ENCODE data around the gene NEK7.

NEK7 gene

DNA sequence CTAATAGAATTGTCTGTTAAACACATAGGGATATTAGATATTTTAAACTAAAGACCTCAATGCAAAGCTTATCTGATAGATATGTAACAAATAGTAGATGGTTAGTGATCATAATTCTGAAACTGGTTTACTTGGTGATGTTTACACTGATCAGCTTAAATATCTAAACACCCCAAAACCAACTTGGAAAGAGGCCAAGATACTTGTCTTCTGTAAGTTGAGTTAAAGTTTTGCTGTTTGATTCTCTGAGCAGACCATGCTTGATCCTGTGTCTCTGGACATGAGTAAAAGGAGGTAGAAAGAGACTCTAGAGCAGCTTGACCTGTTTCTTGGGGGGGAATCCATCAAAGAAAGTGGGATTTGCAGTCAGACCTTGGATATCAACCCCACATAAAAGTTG is 107.5 kb downstream of the NEK7 start:
- no peak for DNase-seq

- DNase-seq, result no peak
These were observed 108.4 kb downstream of the NEK7 start for GRCh38 chr1:198265073-198265661.

GRCh38 chr1:198267056-198267455 is 110.3 kb downstream of the NEK7 start:
- no peak for DNase-seq

GRCh38 chr1:198267921-198268320 is 111.1 kb downstream of the NEK7 start:
- no peak for DNase-seq

DNA sequence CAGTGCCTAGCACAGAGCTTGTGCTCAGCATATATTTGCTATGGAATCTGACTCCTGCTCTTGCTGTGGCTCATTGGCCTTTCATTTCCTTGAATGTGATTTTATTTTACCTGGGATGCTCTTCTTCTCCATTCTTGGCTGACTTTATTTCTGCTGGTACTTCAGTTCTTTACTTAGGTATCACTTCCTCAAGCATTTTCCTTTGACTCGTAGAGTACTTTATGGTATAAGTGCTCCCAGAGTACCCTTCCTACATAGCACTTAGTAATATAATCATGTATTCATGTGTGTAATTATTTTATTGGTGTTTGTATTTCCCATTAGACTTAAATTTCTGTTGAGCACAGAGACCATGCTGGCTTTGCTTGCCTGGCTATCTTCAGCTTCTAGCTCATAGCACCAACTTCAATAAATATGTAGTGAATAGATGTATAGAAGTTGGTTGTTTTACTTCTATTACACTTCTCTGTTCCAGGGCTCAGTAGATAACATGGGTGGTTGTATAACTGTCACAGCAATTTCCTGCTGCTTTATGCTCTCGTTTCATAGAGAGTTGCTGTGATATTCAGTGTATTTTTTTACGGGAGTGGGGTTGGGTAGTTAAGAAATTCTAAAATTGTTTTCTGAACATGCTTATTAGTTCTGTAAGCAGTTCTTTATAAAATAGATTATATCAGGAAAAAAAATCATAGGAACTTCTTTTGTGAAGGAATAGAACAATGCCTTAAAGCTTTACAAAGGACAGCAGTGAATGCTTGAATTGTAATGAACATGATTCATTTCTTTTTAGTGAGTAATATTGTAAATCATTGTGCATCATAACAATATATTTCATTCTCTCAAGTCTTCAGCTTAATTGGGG is 112.2 kb downstream of the NEK7 start:
- DNase-seq, result no peak

- no peak for DNase-seq
These were observed 112.8 kb downstream of the NEK7 start for GRCh38 chr1:198269646-198269940.

GRCh38 chr1:198270273-198270828 is 113.6 kb downstream of the NEK7 start:
- no peak for DNase-seq

DNA sequence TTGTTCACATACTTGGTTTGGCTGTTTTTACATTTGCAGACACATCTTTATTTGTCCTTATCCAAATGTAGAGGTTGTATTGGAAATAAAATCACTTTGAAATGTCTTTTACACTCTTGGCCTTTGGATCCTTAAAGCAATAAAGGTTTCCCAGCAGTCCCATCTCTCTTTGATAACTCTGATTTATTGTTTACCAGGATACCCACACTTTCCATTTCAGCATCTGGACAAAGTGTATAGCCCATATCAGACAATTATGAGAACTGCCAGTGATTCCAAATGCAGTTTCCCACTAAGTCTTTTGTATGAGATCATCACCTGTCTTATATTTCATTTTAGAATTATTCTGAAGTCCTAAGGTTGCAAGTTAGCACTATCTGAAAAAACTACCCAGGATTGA is 114.7 kb downstream of the NEK7 start:
- no peak for DNase-seq

- DNase-seq, result no peak
These were observed 115.7 kb downstream of the NEK7 start for GRCh38 chr1:198272492-198272891.

DNA sequence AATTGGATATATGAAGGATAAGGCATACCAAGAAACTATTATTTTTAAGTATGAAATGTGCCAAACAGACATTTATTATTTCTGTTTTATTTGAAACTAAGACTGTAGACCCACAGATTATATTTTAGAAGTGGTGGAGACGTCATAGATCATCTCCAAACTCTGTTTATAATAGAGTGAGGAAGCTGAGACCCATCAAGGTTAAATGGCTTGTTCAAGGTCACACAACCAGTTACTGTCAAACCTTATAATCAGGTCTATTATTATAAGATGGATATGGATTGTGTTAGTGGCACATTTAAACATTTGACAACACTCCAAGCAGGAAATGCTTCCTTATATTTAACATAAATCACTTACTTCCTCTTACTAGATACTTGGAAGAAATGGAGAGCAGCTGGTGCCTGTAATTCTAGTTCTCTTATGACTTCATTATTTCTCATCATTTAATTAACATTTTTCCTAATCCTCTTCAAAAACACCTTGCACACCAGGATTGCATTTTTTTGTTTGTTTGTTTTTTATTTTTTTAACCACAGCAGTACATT is 117.0 kb downstream of the NEK7 start:
- DNase-seq, result no peak

DNA sequence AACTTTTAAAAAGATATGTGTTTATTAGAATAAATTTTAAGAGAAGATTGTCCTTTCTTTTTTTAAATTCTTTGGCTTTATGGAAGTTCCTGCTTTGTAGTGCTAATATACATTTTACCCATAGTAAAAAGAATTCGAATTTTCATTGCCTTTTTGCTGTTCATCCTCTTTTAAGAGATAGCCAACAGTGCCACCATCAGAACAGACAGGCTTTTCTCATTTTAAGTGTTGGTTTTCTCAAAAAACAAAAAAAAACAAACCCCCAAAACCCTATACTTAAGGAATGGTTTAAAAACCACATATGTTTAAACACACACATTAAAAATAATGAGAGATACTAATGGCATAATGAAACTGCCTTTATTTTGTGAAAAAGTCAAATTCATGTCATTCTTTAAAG is 118.8 kb downstream of the NEK7 start:
- DNase-seq, result no peak

DNA sequence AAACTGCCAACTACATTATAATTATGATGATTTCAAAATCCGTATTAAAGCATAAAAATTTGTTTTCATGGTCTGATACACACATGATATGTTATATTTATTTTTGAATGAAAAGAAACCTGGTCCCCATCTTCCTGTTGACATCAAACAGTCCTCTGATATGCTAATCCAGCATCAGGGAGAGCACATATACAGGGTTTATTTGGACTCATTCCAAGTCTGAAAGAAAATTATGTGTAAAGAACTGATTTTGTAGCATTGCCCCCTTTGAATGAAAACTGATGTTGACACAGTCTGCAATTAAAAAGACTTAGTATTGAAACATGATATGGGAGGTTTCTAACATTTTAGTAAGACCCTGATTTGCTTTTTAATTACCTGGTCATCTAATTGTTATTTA is 119.4 kb downstream of the NEK7 start:
- no peak for DNase-seq

DNA sequence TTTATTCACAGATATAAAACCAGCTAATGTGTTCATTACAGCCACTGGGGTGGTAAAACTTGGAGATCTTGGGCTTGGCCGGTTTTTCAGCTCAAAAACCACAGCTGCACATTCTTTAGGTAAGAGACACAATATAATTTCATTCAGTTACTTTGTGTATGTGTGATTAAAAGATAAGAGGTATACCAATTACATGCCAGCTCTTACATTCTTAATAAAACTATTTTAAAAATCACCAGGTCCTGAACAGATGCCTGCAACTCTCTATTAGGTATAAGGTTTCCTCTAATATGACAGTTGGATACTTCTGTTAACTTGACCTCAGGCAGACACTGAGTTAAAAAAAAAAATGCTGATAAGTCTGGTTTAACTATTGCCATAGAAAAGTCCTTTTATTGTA is 122.1 kb downstream of the NEK7 start:
- DNase-seq, result no peak

DNA sequence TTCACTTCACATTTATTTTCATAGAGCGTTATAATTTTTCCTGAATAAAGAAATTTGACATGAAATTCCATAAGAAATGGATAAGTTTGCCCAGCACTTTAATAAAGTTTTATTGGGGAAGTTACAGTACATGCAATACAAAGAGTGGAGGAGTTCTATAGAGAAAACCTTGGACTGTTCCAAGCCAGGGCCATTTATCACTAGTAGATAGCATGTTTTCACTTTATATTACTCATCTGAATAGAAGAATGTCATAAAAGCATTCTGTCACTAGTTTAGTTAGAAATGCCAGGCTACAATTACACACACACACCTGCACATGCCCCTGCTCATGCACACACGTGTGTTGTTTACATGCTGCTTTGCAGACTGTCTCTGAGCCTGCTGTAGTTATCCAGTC is 123.3 kb downstream of the NEK7 start:
- no peak for DNase-seq

- no peak for DNase-seq
These were observed 125.1 kb downstream of the NEK7 start for GRCh38 chr1:198281911-198282310.

DNA sequence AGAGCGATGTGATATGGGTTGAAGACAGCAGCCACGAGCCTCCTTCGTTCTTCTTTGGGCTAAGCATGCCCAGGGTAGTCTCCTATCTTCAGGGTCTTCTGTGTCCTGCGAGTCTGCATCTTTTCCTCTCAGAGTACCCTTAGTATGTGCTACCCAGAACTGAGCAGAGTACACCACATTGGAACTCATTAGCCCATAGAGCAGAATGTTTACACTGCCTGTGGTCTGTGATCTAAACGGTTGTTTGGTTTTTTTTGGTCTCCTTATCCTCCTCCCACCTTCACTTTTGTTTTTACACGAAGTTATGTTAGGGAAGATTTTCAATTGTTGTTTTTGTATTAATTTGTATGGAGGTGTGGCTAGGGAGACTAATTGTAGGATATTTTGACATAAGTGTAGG is 126.4 kb downstream of the NEK7 start:
- DNase-seq, result no peak

DNA sequence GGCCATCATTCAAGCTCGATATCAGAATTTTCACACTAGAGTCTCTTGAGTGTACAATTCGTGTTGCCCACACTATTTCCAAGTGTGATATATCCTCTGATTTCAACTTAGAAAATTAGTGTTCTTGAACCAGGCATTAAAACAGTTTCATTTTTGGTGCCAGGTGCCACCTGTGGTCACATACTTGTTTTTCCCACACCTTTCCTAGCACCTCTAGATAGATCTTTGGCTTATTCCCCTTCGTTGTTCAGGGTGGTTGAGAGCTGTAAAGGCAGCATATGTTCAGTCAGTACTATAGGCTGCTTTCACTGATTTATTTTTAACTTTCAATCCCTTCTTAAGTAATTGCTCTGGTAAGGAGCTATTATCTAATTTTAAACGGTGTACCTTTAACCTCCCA is 131.1 kb downstream of the NEK7 start:
- DNase-seq, result no peak

DNA sequence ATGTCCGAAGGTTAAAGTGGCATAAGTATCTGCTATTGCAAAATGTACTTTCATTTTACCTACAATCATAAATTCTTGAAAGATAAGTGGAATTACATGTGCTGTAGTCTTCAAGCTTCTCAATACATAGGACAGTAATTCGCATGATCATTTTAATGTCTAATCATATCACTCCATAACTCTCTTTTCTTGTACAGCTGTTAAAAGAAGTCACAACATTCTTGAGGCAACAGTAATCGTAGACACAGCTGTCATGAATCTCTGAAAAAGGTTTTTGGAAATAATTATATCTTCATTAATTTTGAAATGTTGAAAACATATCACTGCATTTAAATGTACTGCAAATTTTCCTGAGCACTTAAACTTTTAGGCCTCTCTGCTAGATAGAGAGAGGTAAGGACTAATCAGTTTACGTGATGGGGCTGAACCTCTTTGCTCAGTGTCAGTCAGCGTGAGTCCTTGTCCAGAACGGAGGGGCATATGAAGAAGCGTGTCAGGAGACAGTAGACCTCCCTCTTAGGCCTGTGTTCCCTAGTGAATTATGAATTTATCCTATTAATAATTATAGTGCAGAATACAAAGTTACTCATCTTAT is 133.4 kb downstream of the NEK7 start:
- DNase-seq, result no peak

GRCh38 chr1:198291036-198291435 is 134.2 kb downstream of the NEK7 start:
- DNase-seq, result no peak

DNA sequence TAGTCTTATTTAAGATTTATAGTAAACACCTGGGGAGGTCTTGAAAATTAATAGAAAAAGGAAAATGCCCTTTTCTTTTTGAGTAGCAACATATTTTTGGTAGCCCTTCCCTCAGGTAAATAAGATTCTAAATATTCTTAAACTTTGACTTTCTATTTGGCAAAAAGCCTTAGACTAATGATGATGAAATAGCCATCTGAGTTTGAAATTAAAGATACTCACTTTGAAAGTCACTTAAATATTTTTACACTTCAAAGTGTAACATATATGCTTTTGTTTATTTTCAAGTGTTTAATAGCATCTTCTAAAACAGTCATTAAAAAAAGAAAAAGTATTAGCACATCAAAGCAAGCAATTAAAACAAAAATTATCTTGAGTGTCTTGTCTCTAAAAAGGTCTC is 135.1 kb downstream of the NEK7 start:
- no peak for DNase-seq

- DNase-seq, result no peak
These were observed 138.4 kb downstream of the NEK7 start for GRCh38 chr1:198295225-198295624.

- no peak for DNase-seq
These were observed 139.2 kb downstream of the NEK7 start for GRCh38 chr1:198295971-198296370.

- no peak for DNase-seq
These were observed 140.5 kb downstream of the NEK7 start for GRCh38 chr1:198297281-198297680.

DNA sequence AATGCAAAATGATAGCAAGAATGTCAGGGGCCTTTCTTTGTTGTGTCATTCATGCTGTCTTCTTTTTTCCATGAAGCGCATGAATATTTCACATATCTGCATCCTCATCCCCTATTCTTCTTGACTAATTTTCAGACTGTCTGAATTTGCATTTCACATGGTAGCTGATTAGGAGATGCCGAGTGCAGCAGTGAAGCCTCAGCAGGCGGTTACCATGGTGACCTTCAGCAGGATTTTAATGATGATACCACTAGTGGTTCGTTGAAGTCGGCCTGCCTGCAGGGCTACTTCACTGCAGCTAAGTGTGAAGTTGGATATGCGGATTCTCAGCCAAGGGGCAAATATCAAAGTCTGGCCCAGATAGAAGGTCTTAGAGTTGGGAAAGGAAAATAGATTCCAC is 141.8 kb downstream of the NEK7 start:
- no peak for DNase-seq

All from DMS79 (cell line).